ENCODE results near the gene IRF8.
"Not testable (repeated sequence)": the region's sequence is repeated elsewhere in the genome, so short reads cannot be mapped to it uniquely, and the experiment has no call there.

The IRF8 gene

GRCh38 chr16:85872734-85873133, 26.2 kb upstream of the IRF8 start:
- peaks cover 53% of the 10 kb centered on the region for H3K27me3 ChIP-seq
- H3K4me3 ChIP-seq (ENCODE audit: low read depth, low read length): no peak overlapping the region
- no peaks in the 10 kb centered on the region for H3K4me1 ChIP-seq
- H3K9me3 ChIP-seq: no peaks in the 10 kb centered on the region
- no peaks in the 10 kb centered on the region for H3K36me3 ChIP-seq
- no peak for TF ChIP-seq CTCF (IDR thresholded peaks at IDR 0.05; ENCODE audit: low read depth, low read length)
- no peak for DNase-seq

- H3K9me3 ChIP-seq: no peaks in the 10 kb centered on the region
- no peak for TF ChIP-seq CTCF (IDR thresholded peaks at IDR 0.05; ENCODE audit: low read depth, low read length)
- no peak for DNase-seq
Measured at GRCh38 chr16:85873153-85873552, 25.8 kb upstream of the IRF8 start.

GRCh38 chr16:85874031-85874430, 24.9 kb upstream of the IRF8 start:
- H3K4me1 ChIP-seq; H3K36me3 ChIP-seq; H3K4me3 ChIP-seq (ENCODE audit: low read depth, low read length); H3K9me3 ChIP-seq; DNase-seq: not testable (repeated sequence)
- peaks cover 44% of the 10 kb centered on the region for H3K27me3 ChIP-seq

More at GRCh38 chr16:85873153-85873552, 25.8 kb upstream of the IRF8 start:
- H3K4me1 ChIP-seq: no peaks in the 10 kb centered on the region
- H3K27me3 ChIP-seq: peaks cover 51% of the 10 kb centered on the region
- no peaks in the 10 kb centered on the region for H3K36me3 ChIP-seq
- H3K4me3 ChIP-seq (ENCODE audit: low read depth, low read length): no peak overlapping the region

- no peak overlapping the region for H3K4me3 ChIP-seq (ENCODE audit: low read depth, low read length)
- no peaks in the 10 kb centered on the region for H3K36me3 ChIP-seq
- peaks cover 39% of the 10 kb centered on the region for H3K27me3 ChIP-seq
- no peaks in the 10 kb centered on the region for H3K4me1 ChIP-seq
- TF ChIP-seq CTCF (IDR thresholded peaks at IDR 0.05; ENCODE audit: low read depth, low read length): no peak
- no peak for DNase-seq
- H3K9me3 ChIP-seq: no peaks in the 10 kb centered on the region
Measured at GRCh38 chr16:85878407-85878806, 20.6 kb upstream of the IRF8 start.

GRCh38 chr16:85878875-85879274, 20.1 kb upstream of the IRF8 start:
- TF ChIP-seq CTCF (IDR thresholded peaks at IDR 0.05; ENCODE audit: low read depth, low read length): no peak
- no peaks in the 10 kb centered on the region for H3K4me1 ChIP-seq
- H3K36me3 ChIP-seq: no peaks in the 10 kb centered on the region
- DNase-seq: no peak
- peaks cover 36% of the 10 kb centered on the region for H3K27me3 ChIP-seq
- H3K4me3 ChIP-seq (ENCODE audit: low read depth, low read length): no peak overlapping the region
- no peaks in the 10 kb centered on the region for H3K9me3 ChIP-seq

- Histone ChIP-seq H3K9me3 (no peaks in the 10 kb centered on the region), H3K4me1 (no peaks in the 10 kb centered on the region), H3K27me3 (peaks cover 40% of the 10 kb centered on the region), H3K36me3 (no peaks in the 10 kb centered on the region), H3K4me3 (ENCODE audit: low read depth, low read length) (no peak overlapping the region)
- TF ChIP-seq CTCF (IDR thresholded peaks at IDR 0.05; ENCODE audit: low read depth, low read length): no peak
- no peak for DNase-seq
Measured at GRCh38 chr16:85879549-85879948, 19.4 kb upstream of the IRF8 start.
